Measurements from ENCODE around the gene DDX41. TPM values are rescaled to one million over a fixed set of nuclear protein-coding genes. Genes with fewer than 3 reads are reported as not detected.

DDX41 gene
- total RNA-seq, 2 experiments from 2014 or later = 49.6 to 49.7 TPM

DNA sequence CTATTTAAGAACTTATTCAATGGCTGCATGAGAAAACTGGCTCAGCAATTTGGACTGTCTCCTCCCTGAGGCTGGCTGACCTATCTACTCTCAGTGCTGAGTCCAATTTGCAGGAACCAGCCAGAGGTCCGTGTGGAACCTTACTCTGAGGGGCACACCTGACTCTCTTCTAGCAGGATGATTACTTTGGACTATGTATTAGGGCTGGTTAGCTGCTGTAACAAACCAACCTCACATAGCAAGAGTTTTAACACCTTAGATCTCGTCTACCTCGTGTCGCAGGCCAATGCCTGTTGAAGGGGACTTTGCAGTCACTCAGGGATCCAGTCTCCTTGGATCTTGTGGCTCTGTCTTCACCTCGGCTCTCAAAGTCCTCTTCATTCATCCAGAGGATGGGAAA lies 41.0 kb upstream of the DDX41 start:
- peaks cover 34% of the 10 kb centered on the region for H3K4me1 Mint-ChIP-seq (ENCODE audit: low read depth)
- peaks cover 10% of the 10 kb centered on the region for H3K36me3 Mint-ChIP-seq (ENCODE audit: low read depth)
- Histone ChIP-seq H3K27me3 (ENCODE audit: control insufficient read depth in 1 of 2, insufficient read depth in 2 of 2, low read length in 2 of 2) (no peaks in the 10 kb centered on the region), H3K27ac (ENCODE audit: low read depth in 1 of 2, low read length in 2 of 2) (no peak overlapping the region), H3K4me3 (ENCODE audit: low read length) (no peak overlapping the region), H3K36me3 (ENCODE audit: insufficient read depth, low read length) (no peaks in the 10 kb centered on the region), H3K9me3 (ENCODE audit: control insufficient read depth in 1 of 2, insufficient read depth in 1 of 2, low read length in 2 of 2) (no peaks in the 10 kb centered on the region), H3K4me1 (ENCODE audit: insufficient read depth, low read length) (peaks cover 25% of the 10 kb centered on the region)
- ChIA-PET CTCF (no interaction called here), POLR2A (no interaction called here)
- no peak for ATAC-seq (ENCODE audit: poor library complexity)
- peak overlapping the region; percentile 36 for H3K27ac Mint-ChIP-seq
- intact Hi-C loops (cut with DNase I, micrococcal nuclease) = loop anchor here in 1 of 2 experiments (5.0 kb wide), 1 partner anchor 1170 kb away; the partner anchor contains the start of genes HIGD2A and NOP16
- DNase-seq = no peak
- H3K4me3 Mint-ChIP-seq = no peak overlapping the region
- no peaks in the 10 kb centered on the region for H3K27me3 Mint-ChIP-seq
- TF ChIP-seq, protein P1, sequence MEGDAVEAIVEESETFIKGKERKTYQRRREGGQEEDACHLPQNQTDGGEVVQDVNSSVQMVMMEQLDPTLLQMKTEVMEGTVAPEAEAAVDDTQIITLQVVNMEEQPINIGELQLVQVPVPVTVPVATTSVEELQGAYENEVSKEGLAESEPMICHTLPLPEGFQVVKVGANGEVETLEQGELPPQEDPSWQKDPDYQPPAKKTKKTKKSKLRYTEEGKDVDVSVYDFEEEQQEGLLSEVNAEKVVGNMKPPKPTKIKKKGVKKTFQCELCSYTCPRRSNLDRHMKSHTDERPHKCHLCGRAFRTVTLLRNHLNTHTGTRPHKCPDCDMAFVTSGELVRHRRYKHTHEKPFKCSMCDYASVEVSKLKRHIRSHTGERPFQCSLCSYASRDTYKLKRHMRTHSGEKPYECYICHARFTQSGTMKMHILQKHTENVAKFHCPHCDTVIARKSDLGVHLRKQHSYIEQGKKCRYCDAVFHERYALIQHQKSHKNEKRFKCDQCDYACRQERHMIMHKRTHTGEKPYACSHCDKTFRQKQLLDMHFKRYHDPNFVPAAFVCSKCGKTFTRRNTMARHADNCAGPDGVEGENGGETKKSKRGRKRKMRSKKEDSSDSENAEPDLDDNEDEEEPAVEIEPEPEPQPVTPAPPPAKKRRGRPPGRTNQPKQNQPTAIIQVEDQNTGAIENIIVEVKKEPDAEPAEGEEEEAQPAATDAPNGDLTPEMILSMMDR (IDR thresholded peaks at IDR 0.05) = no peak
- H3K9me3 Mint-ChIP-seq = no peaks in the 10 kb centered on the region

- ChIA-PET POLR2A (no interaction called here), CTCF (no interaction called here)
- Histone ChIP-seq H3K27ac (ENCODE audit: low read depth in 1 of 2, low read length in 2 of 2) (peak overlapping the region in 1 of 2 donors; percentile 6), H3K36me3 (ENCODE audit: insufficient read depth, low read length) (peaks cover under 1% of the 10 kb centered on the region), H3K4me1 (ENCODE audit: insufficient read depth, low read length) (peaks cover 30% of the 10 kb centered on the region), H3K4me3 (ENCODE audit: low read length) (no peak overlapping the region), H3K27me3 (ENCODE audit: control insufficient read depth in 1 of 2, insufficient read depth in 2 of 2, low read length in 2 of 2) (no peaks in the 10 kb centered on the region), H3K9me3 (ENCODE audit: control insufficient read depth in 1 of 2, insufficient read depth in 1 of 2, low read length in 2 of 2) (no peaks in the 10 kb centered on the region)
- peak overlapping the region; percentile 36 for H3K27ac Mint-ChIP-seq
- peaks cover 41% of the 10 kb centered on the region for H3K4me1 Mint-ChIP-seq (ENCODE audit: low read depth)
- peak overlapping the region; percentile 42 for H3K4me3 Mint-ChIP-seq
- H3K36me3 Mint-ChIP-seq (ENCODE audit: low read depth) = peaks cover 17% of the 10 kb centered on the region
- no peak for ATAC-seq (ENCODE audit: poor library complexity)
- TF ChIP-seq, protein P1 (IDR thresholded peaks at IDR 0.05) = no peak
- peak in 4 of 14 experiments; percentile 4 to 59 (median 44) for DNase-seq
- H3K9me3 Mint-ChIP-seq = no peaks in the 10 kb centered on the region
- intact Hi-C loops (cut with DNase I, micrococcal nuclease) = loop anchor here in 1 of 2 experiments (5.0 kb wide), 1 partner anchor 1170 kb away; the partner anchor contains the start of genes HIGD2A and NOP16
- no peaks in the 10 kb centered on the region for H3K27me3 Mint-ChIP-seq
Measured at GRCh38 chr5:177557041-177557647, 40.4 kb upstream of the DDX41 start.

DNA sequence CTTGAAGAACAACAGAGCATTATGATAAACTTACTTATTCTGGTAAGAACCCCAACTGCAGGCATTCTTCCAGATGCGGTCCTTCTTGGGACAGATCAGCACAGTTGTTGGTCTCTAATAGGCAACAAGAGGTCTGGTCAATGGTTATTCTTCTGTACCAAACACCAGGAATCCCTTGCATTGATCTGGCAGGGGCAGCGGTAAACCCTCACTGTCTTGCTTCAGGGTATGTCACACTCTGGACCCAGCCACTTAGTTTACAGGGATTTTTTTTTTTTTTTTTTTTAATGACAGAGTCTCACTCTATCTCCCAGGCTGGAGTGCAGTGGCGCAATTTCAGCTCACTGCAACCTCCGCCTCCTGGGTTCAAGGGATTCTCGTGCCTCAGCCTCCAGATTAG lies 38.9 kb upstream of the DDX41 start:
- Histone ChIP-seq H3K9me3 (ENCODE audit: control insufficient read depth in 1 of 2, insufficient read depth in 1 of 2, low read length in 2 of 2) (no peaks in the 10 kb centered on the region), H3K36me3 (ENCODE audit: insufficient read depth, low read length) (peaks cover 4% of the 10 kb centered on the region), H3K4me3 (ENCODE audit: low read length) (no peak overlapping the region), H3K27me3 (ENCODE audit: control insufficient read depth in 1 of 2, insufficient read depth in 2 of 2, low read length in 2 of 2) (no peaks in the 10 kb centered on the region), H3K4me1 (ENCODE audit: insufficient read depth, low read length) (peaks cover 30% of the 10 kb centered on the region), H3K27ac (ENCODE audit: low read depth in 1 of 2, low read length in 2 of 2) (no peak overlapping the region)
- Mint-ChIP-seq H3K36me3 (ENCODE audit: low read depth) (peaks cover 20% of the 10 kb centered on the region), H3K4me1 (ENCODE audit: low read depth) (peaks cover 44% of the 10 kb centered on the region), H3K27ac (no peak overlapping the region), H3K27me3 (no peaks in the 10 kb centered on the region), H3K4me3 (peak overlapping the region; percentile 96), H3K9me3 (no peaks in the 10 kb centered on the region)
- DNase-seq (no peak), ATAC-seq (ENCODE audit: poor library complexity) (no peak)
- TF ChIP-seq, protein P1 (IDR thresholded peaks at IDR 0.05) = no peak
- ChIA-PET CTCF (interaction anchor here (0.7 kb wide), 2 partner anchors 10 to 54 kb away, joined by 3 to 4 read pairs; no protein-coding TSS in a partner anchor), POLR2A (no interaction called here)
- intact Hi-C loops (cut with DNase I, micrococcal nuclease) = loop anchor here in 1 of 2 experiments (2.0 to 5.0 kb wide), 4 partner anchors 35 to 1168 kb away; partner anchors contain the start of genes B4GALT7, DDX41, HIGD2A and NOP16
